Omental fat pad (tissue), 4 donors: ENCODE results near the gene DPCD. TPM values are rescaled to one million over a fixed set of nuclear protein-coding genes. Genes with fewer than 3 reads are reported as not detected.
A peak's percentile ranks its signal among the peaks of the same experiment; 100 is the strongest.

ENCODE experiments used
- ATAC-seq: fragments of 150-250 bp; one replicate; pipeline ENCODE4 v1.9.1; 2016; ENCODE audit warnings: mild to moderate bottlenecking, moderate library complexity; ENCODE audit not compliant: low FRiP score
- DNase-seq: peaks from one replicate; pipeline ENCODE4 v3.0.0-alpha.2; 2019; ENCODE audit warnings: low spot score
- total RNA-seq, 4 donors: library from RNA; depleted of rRNA; stranded (reverse); fragments of >200 nt; gene quantifications; one replicate each; pipeline ENCODE4 v1.1.0, GENCODE V29; 2016
- TF ChIP-seq, protein P1 (sequence below), 3 donors: fragments of 450-650 bp; IDR thresholded peaks; one replicate each; pipeline ENCODE4 v1.5.1; 2016 to 2017; ENCODE audit warnings: antibody characterized with exemption in 3 of 3, mild to moderate bottlenecking in 3 of 3, moderate library complexity in 2 of 3

Gene DPCD
- total RNA-seq, 4 donors from 2014 or later: 9.8 to 16.9 (median 13.0) TPM

- TF ChIP-seq, protein P1, sequence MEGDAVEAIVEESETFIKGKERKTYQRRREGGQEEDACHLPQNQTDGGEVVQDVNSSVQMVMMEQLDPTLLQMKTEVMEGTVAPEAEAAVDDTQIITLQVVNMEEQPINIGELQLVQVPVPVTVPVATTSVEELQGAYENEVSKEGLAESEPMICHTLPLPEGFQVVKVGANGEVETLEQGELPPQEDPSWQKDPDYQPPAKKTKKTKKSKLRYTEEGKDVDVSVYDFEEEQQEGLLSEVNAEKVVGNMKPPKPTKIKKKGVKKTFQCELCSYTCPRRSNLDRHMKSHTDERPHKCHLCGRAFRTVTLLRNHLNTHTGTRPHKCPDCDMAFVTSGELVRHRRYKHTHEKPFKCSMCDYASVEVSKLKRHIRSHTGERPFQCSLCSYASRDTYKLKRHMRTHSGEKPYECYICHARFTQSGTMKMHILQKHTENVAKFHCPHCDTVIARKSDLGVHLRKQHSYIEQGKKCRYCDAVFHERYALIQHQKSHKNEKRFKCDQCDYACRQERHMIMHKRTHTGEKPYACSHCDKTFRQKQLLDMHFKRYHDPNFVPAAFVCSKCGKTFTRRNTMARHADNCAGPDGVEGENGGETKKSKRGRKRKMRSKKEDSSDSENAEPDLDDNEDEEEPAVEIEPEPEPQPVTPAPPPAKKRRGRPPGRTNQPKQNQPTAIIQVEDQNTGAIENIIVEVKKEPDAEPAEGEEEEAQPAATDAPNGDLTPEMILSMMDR (IDR thresholded peaks at IDR 0.05): no peak
- no peak for ATAC-seq
- peak; percentile 16 for DNase-seq
Measured at GRCh38 chr10:101563007-101563406, 25.1 kb upstream of the DPCD start.

- ATAC-seq (no peak), DNase-seq (peak; percentile 10)
- TF ChIP-seq, protein P1 (IDR thresholded peaks at IDR 0.05): no peak
Measured at GRCh38 chr10:101563497-101564040, 24.6 kb upstream of the DPCD start.

DNA sequence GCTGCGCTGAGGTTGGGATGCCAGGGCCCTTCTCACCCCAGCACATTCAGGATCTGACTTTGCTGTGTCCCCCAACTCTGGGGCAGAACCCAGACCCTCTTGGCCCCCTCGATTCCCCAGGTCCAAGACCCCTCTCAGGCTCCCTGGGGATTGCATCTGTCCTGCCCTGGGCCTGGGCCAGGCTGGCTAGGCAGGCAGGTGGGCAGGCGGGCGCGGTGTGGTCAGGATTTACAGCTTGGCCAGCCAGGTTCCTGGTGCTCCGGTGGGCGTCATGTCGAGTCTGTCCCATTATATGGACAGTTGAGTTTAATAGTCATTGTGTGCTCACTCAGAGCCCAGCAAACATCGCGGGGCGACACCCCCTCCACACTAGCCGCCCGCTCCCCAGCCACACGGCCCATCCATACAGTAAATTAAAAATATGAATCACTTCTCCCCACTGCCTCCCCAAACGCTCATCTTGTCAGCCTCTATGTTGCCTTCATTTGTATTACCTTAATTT, 23.6 kb upstream of the DPCD start:
- TF ChIP-seq, protein P1 (IDR thresholded peaks at IDR 0.05): no peak
- DNase-seq: peak; percentile 14

GRCh38 chr10:101565370-101565900, 22.7 kb upstream of the DPCD start:
- TF ChIP-seq, protein P1 (IDR thresholded peaks at IDR 0.05): no peak
- ATAC-seq (no peak), DNase-seq (no peak)

More for the DNA sequence above, 23.6 kb upstream of the DPCD start:
- no peak for ATAC-seq

GRCh38 chr10:101565936-101566332, 22.2 kb upstream of the DPCD start:
- ATAC-seq (no peak), DNase-seq (no peak)
- TF ChIP-seq, protein P1 (IDR thresholded peaks at IDR 0.05): no peak

DNA sequence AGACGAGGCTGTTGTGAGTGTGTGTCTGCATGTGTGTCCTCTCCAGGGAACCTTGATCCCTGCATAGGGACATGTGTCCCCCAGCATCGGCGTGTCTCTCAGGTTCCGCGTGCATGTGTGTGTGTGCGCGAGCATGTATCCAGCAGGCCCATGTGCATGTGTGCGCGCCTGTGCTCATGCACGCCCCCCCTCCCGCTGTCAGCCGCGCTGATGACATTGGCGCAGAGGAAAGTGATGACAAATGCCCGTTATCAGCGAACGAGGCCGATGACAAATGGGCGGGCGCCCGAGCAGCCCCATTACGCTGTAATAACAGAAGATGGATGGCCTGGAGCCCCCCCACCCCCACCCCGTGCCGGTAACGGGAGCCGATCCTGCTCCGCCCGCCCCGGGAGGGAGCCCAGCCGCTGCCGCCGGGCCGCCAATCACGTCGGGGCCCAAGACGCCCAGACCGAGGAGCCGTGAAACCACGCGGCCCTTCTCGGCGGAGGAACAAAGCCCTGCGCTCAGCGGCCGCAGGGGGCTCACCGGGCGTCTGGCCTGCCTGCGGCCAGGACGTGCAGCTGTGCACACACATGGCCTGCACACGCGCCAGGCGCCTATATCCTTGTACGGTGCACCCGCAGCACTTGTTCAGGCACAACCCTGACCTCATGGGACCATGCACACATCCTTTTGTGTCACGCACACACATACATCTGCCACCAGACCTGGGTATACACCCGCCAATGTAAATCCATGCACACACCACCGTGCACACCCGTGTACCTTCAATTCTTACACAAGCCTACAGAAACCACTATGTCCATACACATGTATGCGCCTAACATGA, 21.6 kb upstream of the DPCD start:
- no peak for ATAC-seq

More for the DNA sequence above, 21.6 kb upstream of the DPCD start:
- no peak for DNase-seq
- TF ChIP-seq, protein P1 (IDR thresholded peaks at IDR 0.05): no peak
